HepG2 (cell line): ENCODE measurements around the gene PAPPA. TPM values are rescaled to one million over a fixed set of nuclear protein-coding genes. Genes with fewer than 3 reads are reported as not detected.

Source experiments
- ATAC-seq: fragments of 200-7000 bp; cut with Tn5 transposase; 3 replicates; pipeline ENCODE4 v1.9.1; 2020; ENCODE audit warnings: mild to moderate bottlenecking, moderate library complexity
- BruUV-seq: library from RNA; stranded (reverse); fragments of 400-500 nt; replicated peaks from 2 replicates; lab custom pipeline; 2021; lab: Mats Ljungman, UMichigan
- CTCF ChIA-PET: fragments of 300-600 bp; formaldehyde crosslinking; extraction: SDS; loops from one replicate; lab custom pipeline; 2021; ENCODE audit warnings: low total read pairs, inconsistent platforms, low intra/inter-chr PET ratio; lab: Yijun Ruan, JAX
- POLR2A ChIA-PET: fragments of 350-600 bp; sonication (Branson Sonifier 250); formaldehyde crosslinking; loops from one replicate; lab custom pipeline; 2020; ENCODE audit warnings: antibody characterized with exemption, inconsistent platforms; lab: Yijun Ruan, JAX
- DNase-seq: peaks from one replicate; pipeline ENCODE4 v3.0.0-alpha.2; 2015; ENCODE audit warnings: low spot score
- FAIRE-seq: peaks from 3 replicates; lab custom pipeline; 2011; peaks lifted over from hg19 to GRCh38; lab: Jason Lieb, UNC
- H2AFZ ChIP-seq: one replicate; pipeline ENCODE4 v1.6.1; 2011; ENCODE audit warnings: low read length, inconsistent platforms
- H3K27ac ChIP-seq: fragments of 300-600 bp; 3 replicates; pipeline ENCODE4 v1.8.0; 2011; ENCODE audit warnings: mixed run types, mild to moderate bottlenecking, mixed read lengths, low read length, inconsistent platforms; ENCODE audit not compliant: insufficient read depth; ENCODE audit errors: extremely low read length
- H3K27me3 ChIP-seq, 2 experiments: fragments of 200-600 bp in 1 of 2; 2 replicates in 1 of 2; 3 replicates in 1 of 2; pipeline versions ENCODE4 v1.6.0 to v1.8.0; 2011; ENCODE audit warnings: low read length in 2 of 2, mild to moderate bottlenecking in 2 of 2, moderate library complexity in 2 of 2, inconsistent platforms in 1 of 2; ENCODE audit not compliant: insufficient read depth in 2 of 2, control insufficient read depth in 1 of 2
- H3K36me3 ChIP-seq, 2 experiments: fragments of 200-600 bp in 1 of 2; replicated peaks in 1 of 2; 2 replicates in 1 of 2; 3 replicates in 1 of 2; pipeline versions ENCODE4 v1.5.1 to v1.8.0; 2011; ENCODE audit warnings: low read length in 2 of 2, inconsistent platforms in 1 of 2; ENCODE audit not compliant: insufficient read depth in 2 of 2, control insufficient read depth in 1 of 2
- H3K4me1 ChIP-seq: 2 replicates; pipeline ENCODE4 v1.5.1; 2012; ENCODE audit warnings: low read length, inconsistent platforms; ENCODE audit not compliant: insufficient read depth
- H3K4me2 ChIP-seq: 2 replicates; pipeline ENCODE4 v1.6.0; 2011; ENCODE audit warnings: low read depth, low read length, inconsistent platforms
- H3K4me3 ChIP-seq, 3 experiments: fragments of 200-600 bp in 1 of 3; sonication (generic), shearing (Covaris generic) in 1 of 3; replicated peaks in 1 of 3; 2 replicates each; pipeline ENCODE4 v1.5.1; 2011 to 2016; ENCODE audit warnings: low read length in 3 of 3, inconsistent platforms in 2 of 3, low read depth in 2 of 3, mild to moderate bottlenecking in 2 of 3, control low read depth in 1 of 3, mixed read lengths in 1 of 3; ENCODE audit not compliant: insufficient read depth in 1 of 3
- H3K79me2 ChIP-seq: one replicate; pipeline ENCODE4 v1.6.1; 2011; ENCODE audit warnings: low read length, inconsistent platforms; ENCODE audit not compliant: insufficient read depth
- H3K9ac ChIP-seq: 2 replicates; pipeline ENCODE4 v1.6.0; 2011; ENCODE audit warnings: mild to moderate bottlenecking, low read depth, low read length, inconsistent platforms; ENCODE audit not compliant: insufficient read depth
- H3K9me3 ChIP-seq: 2 replicates; pipeline ENCODE4 v1.5.1; 2012; ENCODE audit warnings: mild to moderate bottlenecking, low read length
- H4K20me1 ChIP-seq: 2 replicates; pipeline ENCODE4 v1.6.0; 2011; ENCODE audit warnings: inconsistent platforms, mild to moderate bottlenecking, low read length, moderate library complexity; ENCODE audit not compliant: insufficient read depth
- ATF2 ChIP-seq: sonication (generic); formaldehyde crosslinking; IDR thresholded peaks from 2 replicates; pipeline ENCODE4 v1.4.0; 2020; ENCODE audit warnings: missing genetic modification reagents
- CHCHD3 ChIP-seq: sonication (generic); formaldehyde crosslinking; IDR thresholded peaks from 2 replicates; pipeline ENCODE4 v1.8.0; 2022; ENCODE audit warnings: mild to moderate bottlenecking, missing genetic modification reagents, moderate library complexity
- KLF13 ChIP-seq: sonication (generic); formaldehyde crosslinking; IDR thresholded peaks from 2 replicates; pipeline ENCODE4 v1.4.0; 2020; ENCODE audit warnings: mild to moderate bottlenecking, missing genetic modification reagents
- KMT2B ChIP-seq: IDR thresholded peaks from 2 replicates; pipeline ENCODE4 v1.6.1; 2016; ENCODE audit warnings: missing genetic modification reagents, missing compliant biosample characterization
- SP1 ChIP-seq, 2 experiments: fragments of 450-650 bp in 1 of 2; sonication (generic) in 1 of 2; formaldehyde crosslinking in 1 of 2; IDR thresholded peaks; 2 replicates each; pipeline versions ENCODE4 v1.4.0 to v1.6.1; 2016 to 2020; ENCODE audit warnings: missing genetic modification reagents in 1 of 2
- STAG1 ChIP-seq: sonication (generic); formaldehyde crosslinking; IDR thresholded peaks from 2 replicates; pipeline ENCODE4 v1.4.0; 2020; ENCODE audit warnings: missing genetic modification reagents
- STAT5B ChIP-seq: sonication (generic); formaldehyde crosslinking; IDR thresholded peaks from 2 replicates; pipeline ENCODE4 v1.4.0; 2020; ENCODE audit warnings: missing genetic modification reagents
- TBL1XR1 ChIP-seq: fragments of 150-350 bp; IDR thresholded peaks from 2 replicates; pipeline ENCODE4 v1.6.1; 2014; ENCODE audit warnings: borderline replicate concordance, low read length; ENCODE audit not compliant: partially characterized antibody
- TRAFD1 ChIP-seq: sonication (generic); formaldehyde crosslinking; IDR thresholded peaks from 2 replicates; pipeline ENCODE4 v1.5.1; 2020; ENCODE audit warnings: missing genetic modification reagents, mild to moderate bottlenecking, borderline replicate concordance
- ZBTB14 ChIP-seq: sonication (generic); formaldehyde crosslinking; IDR thresholded peaks from 2 replicates; pipeline ENCODE4 v1.4.0; 2020; ENCODE audit warnings: missing genetic modification reagents
- ZNF24 ChIP-seq: fragments of 450-650 bp; IDR thresholded peaks from 2 replicates; pipeline ENCODE4 v1.6.1; 2017; ENCODE audit warnings: antibody characterized with exemption, mild to moderate bottlenecking
- ZNF549 ChIP-seq: sonication (generic); formaldehyde crosslinking; IDR thresholded peaks from 2 replicates; pipeline ENCODE4 v1.5.0; 2020; ENCODE audit warnings: missing genetic modification reagents
- ZNF558 ChIP-seq: sonication (generic); formaldehyde crosslinking; IDR thresholded peaks from 2 replicates; pipeline ENCODE4 v1.9.0; 2022; ENCODE audit warnings: mild to moderate bottlenecking, missing genetic modification reagents, borderline replicate concordance
- ZNF720 ChIP-seq: sonication (generic); formaldehyde crosslinking; IDR thresholded peaks from 2 replicates; pipeline ENCODE4 v1.4.0; 2020; ENCODE audit warnings: missing genetic modification reagents
- WGBS: methylation state at CpG from one replicate; pipeline ENCODE4 v1.1.6; 2017; ENCODE audit warnings: low lambda C conversion rate; 5-methylcytosine and 5-hydroxymethylcytosine counted together
- in situ Hi-C: cut with HindIII; loops from 2 replicates; pipeline ENCODE4 v1.10.0; 2017; ENCODE audit warnings: low pct_unique_long_range_greater_than_20kb; ENCODE audit not compliant: extremely low pct_ligation_motif_present
- intact Hi-C: fragments of 100-400 bp; cut with micrococcal nuclease; formaldehyde crosslinking; loops from one replicate; pipeline ENCODE4 v1.10.0; 2022; ENCODE audit not compliant: unreplicated experiment
- polyA plus RNA-seq, 8 experiments: library from polyadenylated mRNA; depleted of rRNA in 3 of 8; stranded (reverse) in 7 of 8; unstranded in 1 of 8; fragments of >200 nt; fragmentation: Illumina TruSeq in 4 of 8; extraction: Trizol in 4 of 8; gene quantifications; 2 replicates each; pipeline versions ENCODE4 v1.2.1 to v1.2.3, GENCODE V29; 2011 to 2016; ENCODE audit warnings: low read depth in 4 of 8, missing spikeins in 1 of 8, mixed read lengths in 1 of 8; ENCODE audit not compliant: insufficient read depth in 1 of 8
- total RNA-seq, 5 experiments: library from RNA; depleted of rRNA; stranded (reverse); fragments of >200 nt; fragmentation: Illumina TruSeq; extraction: Trizol; gene quantifications; 2 replicates each; pipeline ENCODE4 v1.2.3, GENCODE V29; 2016; ENCODE audit warnings: low read depth in 1 of 5
- TF ChIP-seq, protein P1 (sequence below): IDR thresholded peaks from 2 replicates; pipeline ENCODE4 v1.6.1; 2016; ENCODE audit warnings: mild to moderate bottlenecking

The PAPPA gene
- total and polyA plus RNA-seq, 2 of the 13 experiments (the other 11 are each of a cell fraction or from before 2014, with no cell fraction given): 0.09 to 0.11 TPM

- DNase-seq (no peak), FAIRE-seq (no peak), ATAC-seq (no peak)
- Histone ChIP-seq H3K27ac (no peak overlapping the region), H3K4me2 (no peak overlapping the region), H3K4me1 (no peaks in the 10 kb centered on the region), H3K36me3 (no peaks in the 10 kb centered on the region), H3K9me3 (no peaks in the 10 kb centered on the region), H3K4me3 (no peak overlapping the region), H3K9ac (no peak overlapping the region), H4K20me1 (no peaks in the 10 kb centered on the region), H3K27me3 (peaks cover 0 to 5% of the 10 kb centered on the region in 2 experiments; a peak in 1 of 5 replicates), H3K79me2 (no peaks in the 10 kb centered on the region), H2AFZ (no peak overlapping the region)
- in situ Hi-C loops (no loop called here), intact Hi-C loops (loop anchor here (10.0 kb wide), 1 partner anchor 1828 kb away; no protein-coding TSS in a partner anchor)
- 52% methylated on average over 3 of the region's 3 CpGs for WGBS
- POLR2A ChIA-PET: no interaction called here
- no TSS peak for BruUV-seq
- CTCF ChIA-PET: no interaction called here
- TF ChIP-seq ZNF720 (no peak), KLF13 (CRISPR knock-in tag) (no peak), KMT2B (CRISPR knock-in tag) (no peak), ZNF549 (no peak), STAT5B (no peak), TBL1XR1 (no peak), SP1 (IDR thresholded peaks at IDR 0.05) (no peak), SP1 (CRISPR knock-in tag; IDR thresholded peaks at IDR 0.05) (no peak), ZNF24 (no peak), STAG1 (CRISPR knock-in tag) (no peak)
- TF ChIP-seq, all 625 proteins: peak for 0
Measured at GRCh38 chr9:116233160-116233530, 79.6 kb downstream of the PAPPA start.

DNA sequence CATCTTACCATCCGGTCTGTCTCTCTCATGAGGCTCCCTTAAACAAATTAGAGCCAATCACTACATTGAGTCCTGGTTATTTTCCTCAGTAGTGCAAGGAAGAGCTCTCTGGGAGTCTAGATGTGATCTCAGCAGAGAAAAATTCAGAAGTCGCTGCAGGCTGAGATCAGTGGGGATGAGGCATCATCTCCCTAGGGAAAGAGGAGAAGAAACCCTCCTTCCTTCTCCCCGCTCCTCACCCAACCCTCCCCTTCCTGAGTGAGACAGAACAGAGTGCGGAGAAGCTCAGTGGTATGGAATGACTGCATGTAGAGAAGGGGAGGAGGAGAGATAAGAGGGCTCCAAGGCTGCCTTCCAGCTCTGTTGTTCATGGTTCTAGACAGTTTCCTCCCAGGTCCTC, 80.5 kb downstream of the PAPPA start:
- DNase-seq (no peak), ATAC-seq (no peak), FAIRE-seq (no peak)
- intact Hi-C loops (loop anchor here (10.0 kb wide), 1 partner anchor 1829 kb away; no protein-coding TSS in a partner anchor), in situ Hi-C loops (no loop called here)
- Histone ChIP-seq H4K20me1 (no peaks in the 10 kb centered on the region), H3K27me3 (peaks cover 0 to 5% of the 10 kb centered on the region in 2 experiments; a peak in 1 of 5 replicates), H3K36me3 (no peaks in the 10 kb centered on the region), H3K4me1 (no peaks in the 10 kb centered on the region), H3K4me2 (no peak overlapping the region), H3K4me3 (no peak overlapping the region), H3K79me2 (no peaks in the 10 kb centered on the region), H3K9ac (no peak overlapping the region), H2AFZ (no peak overlapping the region), H3K9me3 (no peaks in the 10 kb centered on the region), H3K27ac (no peak overlapping the region)
- POLR2A ChIA-PET: no interaction called here
- CTCF ChIA-PET: no interaction called here
- BruUV-seq: no TSS peak
- WGBS: 12% methylated on average over 4 of the region's 4 CpGs
- TF ChIP-seq ZBTB14 (CRISPR knock-in tag): no peak
- TF ChIP-seq ATF2: no peak
- TF ChIP-seq TRAFD1 (CRISPR knock-in tag): no peak
- TF ChIP-seq, protein P1, sequence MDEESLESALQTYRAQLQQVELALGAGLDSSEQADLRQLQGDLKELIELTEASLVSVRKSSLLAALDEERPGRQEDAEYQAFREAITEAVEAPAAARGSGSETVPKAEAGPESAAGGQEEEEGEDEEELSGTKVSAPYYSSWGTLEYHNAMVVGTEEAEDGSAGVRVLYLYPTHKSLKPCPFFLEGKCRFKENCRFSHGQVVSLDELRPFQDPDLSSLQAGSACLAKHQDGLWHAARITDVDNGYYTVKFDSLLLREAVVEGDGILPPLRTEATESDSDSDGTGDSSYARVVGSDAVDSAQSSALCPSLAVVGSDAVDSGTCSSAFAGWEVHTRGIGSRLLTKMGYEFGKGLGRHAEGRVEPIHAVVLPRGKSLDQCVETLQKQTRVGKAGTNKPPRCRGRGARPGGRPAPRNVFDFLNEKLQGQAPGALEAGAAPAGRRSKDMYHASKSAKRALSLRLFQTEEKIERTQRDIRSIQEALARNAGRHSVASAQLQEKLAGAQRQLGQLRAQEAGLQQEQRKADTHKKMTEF: no peak
- TF ChIP-seq ZNF558: no peak
- no peak for TF ChIP-seq CHCHD3 (CRISPR knock-in tag)
